ENCODE data around the gene IL17D. TPM values are rescaled to one million over a fixed set of nuclear protein-coding genes. Genes with fewer than 3 reads are reported as not detected.

IL17D gene
- total and polyA plus RNA-seq, 2 experiments from 2014 or later, result 0.51 to 0.54 TPM

- H3K79me2 ChIP-seq (ENCODE audit: insufficient read depth), result peaks cover 29% of the 10 kb centered on the region
- H4K20me1 ChIP-seq (ENCODE audit: insufficient read depth), result no peaks in the 10 kb centered on the region
- H3K4me2 ChIP-seq (ENCODE audit: unreplicated experiment), result no peak overlapping the region
- no peaks in the 10 kb centered on the region for H3F3A ChIP-seq (ENCODE audit: insufficient read depth)
- no peaks in the 10 kb centered on the region for H3K27me3 ChIP-seq (replicated peaks; ENCODE audit: insufficient read depth)
- H3K36me3 ChIP-seq (ENCODE audit: low read depth), result peaks cover 13% of the 10 kb centered on the region
- H3K4me3 ChIP-seq, result no peak overlapping the region
- no peak overlapping the region for H2AFZ ChIP-seq
- no peak for TF ChIP-seq EZH2 (IDR thresholded peaks at IDR 0.05; ENCODE audit: insufficient read depth, poor library complexity, severe bottlenecking)
- no peak for DNase-seq
- in situ Hi-C loops (cut with MboI), result no loop called here
- 94 to 95% methylated on average over 2 of the region's 2 CpGs for WGBS, 2 experiments (ENCODE audit: low coverage in 1 of 2, low lambda C conversion rate in 2 of 2, missing lambda C conversion rate in 2 of 2)
- H3K9me3 ChIP-seq (ENCODE audit: low read depth), result no peaks in the 10 kb centered on the region
- H3K9me2 ChIP-seq (ENCODE audit: insufficient read depth), result no peaks in the 10 kb centered on the region
- peaks cover 8% of the 10 kb centered on the region; the same call in 1 of the 2 replicates for H3K4me1 ChIP-seq (ENCODE audit: insufficient read depth)
- H3K27ac ChIP-seq, result no peak overlapping the region
- no peak overlapping the region for H3K9ac ChIP-seq
Measured at GRCh38 chr13:20769091-20769490, 65.6 kb downstream of the IL17D start.

DNA sequence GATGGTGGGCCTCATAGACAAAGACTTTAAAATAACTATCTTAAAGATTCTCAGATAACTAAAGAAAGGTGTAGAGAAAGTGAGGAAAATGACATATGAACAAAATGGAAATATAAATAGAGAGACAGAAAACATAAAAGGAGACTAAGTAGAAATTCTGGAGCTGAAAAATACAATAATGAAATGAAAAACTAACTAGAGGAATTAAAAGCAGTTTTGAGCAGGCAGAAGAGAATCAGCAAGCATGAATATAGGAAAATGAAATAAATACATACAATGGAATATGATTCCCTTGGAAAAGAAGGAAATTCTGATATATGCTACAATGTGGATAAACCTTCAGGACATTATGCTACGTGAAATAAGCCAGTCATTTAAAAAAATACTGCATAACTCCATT, 66.3 kb downstream of the IL17D start:
- DNase-seq, result no peak
- Histone ChIP-seq H3K79me2 (ENCODE audit: insufficient read depth) (peaks cover 29% of the 10 kb centered on the region), H3K4me3 (no peak overlapping the region), H3K9me3 (ENCODE audit: low read depth) (no peaks in the 10 kb centered on the region), H3K27ac (no peak overlapping the region), H3K27me3 (replicated peaks; ENCODE audit: insufficient read depth) (no peaks in the 10 kb centered on the region), H3K9me2 (ENCODE audit: insufficient read depth) (no peaks in the 10 kb centered on the region), H3K4me1 (ENCODE audit: insufficient read depth) (peaks cover 8% of the 10 kb centered on the region; the same call in 1 of the 2 replicates), H3F3A (ENCODE audit: insufficient read depth) (0 out of 2 replicates have a peak, but pooled peaks cover 2% of the 10 kb centered on the region), H4K20me1 (ENCODE audit: insufficient read depth) (no peaks in the 10 kb centered on the region), H3K4me2 (ENCODE audit: unreplicated experiment) (no peak overlapping the region), H2AFZ (no peak overlapping the region), H3K9ac (no peak overlapping the region), H3K36me3 (ENCODE audit: low read depth) (peaks cover 13% of the 10 kb centered on the region)
- TF ChIP-seq EZH2 (IDR thresholded peaks at IDR 0.05; ENCODE audit: insufficient read depth, poor library complexity, severe bottlenecking) (no peak), EZH2phosphoT487 (IDR thresholded peaks at IDR 0.05; ENCODE audit: insufficient read depth, low read depth) (no peak)
- WGBS, 2 experiments (ENCODE audit: low coverage in 1 of 2, low lambda C conversion rate in 2 of 2, missing lambda C conversion rate in 2 of 2), result 100% methylated on average over 1 of the region's 1 CpG
- in situ Hi-C loops (cut with MboI), result no loop called here

Other genes starting within 250 kb of the IL17D start
- 6.7 and 11.3 TPM in 2 replicates for gene CRYL1, start 177.8 kb upstream of the IL17D start, total RNA-seq (2014; rRNA removed; shearing (Covaris generic))
- 15.5 and 16.1 TPM in 2 replicates for gene CRYL1, start 177.8 kb upstream of the IL17D start, polyA plus RNA-seq (2016; fragmentation: Nextera tagmentation; extraction: Ambion mirVana)
- gene IFT88, start 136.5 kb upstream of the IL17D start, total RNA-seq (2014; rRNA removed; shearing (Covaris generic)), result 5.6 and 10.3 TPM in 2 replicates
- gene IFT88, start 136.5 kb upstream of the IL17D start, polyA plus RNA-seq (2016; fragmentation: Nextera tagmentation; extraction: Ambion mirVana), result 10.9 and 11.4 TPM in 2 replicates
- 9.1 and 13.7 TPM in 2 replicates for gene EEF1AKMT1, start 70.3 kb downstream of the IL17D start, total RNA-seq (2014; rRNA removed; shearing (Covaris generic))
- gene EEF1AKMT1, start 70.3 kb downstream of the IL17D start, polyA plus RNA-seq (2016; fragmentation: Nextera tagmentation; extraction: Ambion mirVana), result 23.0 and 23.1 TPM in 2 replicates
- gene XPO4, start 199.0 kb downstream of the IL17D start, total RNA-seq (2014; rRNA removed; shearing (Covaris generic)), result 13.8 and 15.0 TPM in 2 replicates
- gene XPO4, start 199.0 kb downstream of the IL17D start, polyA plus RNA-seq (2016; fragmentation: Nextera tagmentation; extraction: Ambion mirVana), result 4.3 and 4.9 TPM in 2 replicates

All from GM23248 (cell line).